Measurements from ENCODE around the gene WARS2. TPM values are rescaled to one million over a fixed set of nuclear protein-coding genes. Genes with fewer than 3 reads are reported as not detected.

The WARS2 gene
- total and polyA plus RNA-seq, 12 donors, result 5.1 to 35.9 (median 20.9) TPM

DNA sequence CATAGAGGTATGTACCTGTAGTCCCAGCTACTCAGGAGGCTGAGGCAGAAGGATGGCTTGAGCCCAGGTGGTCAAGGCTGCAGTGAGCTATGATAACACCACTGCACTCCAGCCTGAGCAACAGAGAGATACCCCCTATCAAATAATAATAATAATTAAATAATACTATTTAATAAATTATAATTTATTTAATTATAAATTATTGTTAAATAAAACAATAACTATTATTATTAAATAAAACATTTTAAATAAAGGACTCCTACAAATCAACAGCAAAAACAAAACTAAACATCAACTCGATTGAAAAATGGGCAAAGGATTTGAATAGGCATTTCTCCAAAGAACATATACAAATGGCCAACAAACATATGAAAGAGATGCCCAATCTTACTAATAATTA is 86.5 kb downstream of the WARS2 start:
- TF ChIP-seq, protein P1, sequence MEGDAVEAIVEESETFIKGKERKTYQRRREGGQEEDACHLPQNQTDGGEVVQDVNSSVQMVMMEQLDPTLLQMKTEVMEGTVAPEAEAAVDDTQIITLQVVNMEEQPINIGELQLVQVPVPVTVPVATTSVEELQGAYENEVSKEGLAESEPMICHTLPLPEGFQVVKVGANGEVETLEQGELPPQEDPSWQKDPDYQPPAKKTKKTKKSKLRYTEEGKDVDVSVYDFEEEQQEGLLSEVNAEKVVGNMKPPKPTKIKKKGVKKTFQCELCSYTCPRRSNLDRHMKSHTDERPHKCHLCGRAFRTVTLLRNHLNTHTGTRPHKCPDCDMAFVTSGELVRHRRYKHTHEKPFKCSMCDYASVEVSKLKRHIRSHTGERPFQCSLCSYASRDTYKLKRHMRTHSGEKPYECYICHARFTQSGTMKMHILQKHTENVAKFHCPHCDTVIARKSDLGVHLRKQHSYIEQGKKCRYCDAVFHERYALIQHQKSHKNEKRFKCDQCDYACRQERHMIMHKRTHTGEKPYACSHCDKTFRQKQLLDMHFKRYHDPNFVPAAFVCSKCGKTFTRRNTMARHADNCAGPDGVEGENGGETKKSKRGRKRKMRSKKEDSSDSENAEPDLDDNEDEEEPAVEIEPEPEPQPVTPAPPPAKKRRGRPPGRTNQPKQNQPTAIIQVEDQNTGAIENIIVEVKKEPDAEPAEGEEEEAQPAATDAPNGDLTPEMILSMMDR (IDR thresholded peaks at IDR 0.05), result no peak
- Histone ChIP-seq H3K27ac (no peak overlapping the region), H3K27me3 (no peaks in the 10 kb centered on the region), H3K4me1 (replicated peaks in 1 of 2) (no peaks in the 10 kb centered on the region), H3K9me3 (replicated peaks in 1 of 3) (no peaks in the 10 kb centered on the region), H3K36me3 (replicated peaks in 1 of 2) (no peaks in the 10 kb centered on the region), H3K4me3 (no peak overlapping the region)
- intact Hi-C loops (cut with DNase I), result no loop called here
- 92 to 100% (median 98%) methylated on average over 1 of the region's 1 CpG for WGBS, 4 donors
- DNase-seq, result no peak

DNA sequence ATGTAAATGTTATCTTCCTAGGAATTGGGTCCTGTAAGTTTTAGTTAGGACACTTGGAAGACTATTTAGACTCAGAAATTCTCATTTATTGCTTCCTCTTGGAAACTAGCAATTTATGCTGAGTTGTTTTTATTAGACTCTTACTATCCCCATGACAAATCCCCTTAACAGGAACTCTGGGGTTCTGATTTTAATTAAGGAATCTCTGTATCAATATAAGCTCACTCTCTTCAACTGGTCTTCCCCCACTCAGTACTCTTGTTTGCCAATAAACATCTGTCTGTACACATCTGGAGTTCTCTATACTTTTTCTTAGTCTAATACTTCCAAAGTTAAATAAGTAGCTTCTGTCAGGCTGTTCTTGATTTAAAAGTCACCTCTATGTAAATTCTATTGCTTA is 88.2 kb downstream of the WARS2 start:
- Histone ChIP-seq H3K36me3 (replicated peaks in 1 of 2) (no peaks in the 10 kb centered on the region), H3K4me1 (replicated peaks in 1 of 2) (no peaks in the 10 kb centered on the region), H3K27me3 (no peaks in the 10 kb centered on the region), H3K4me3 (no peak overlapping the region), H3K27ac (no peak overlapping the region), H3K9me3 (replicated peaks in 1 of 3) (no peaks in the 10 kb centered on the region)
- intact Hi-C loops (cut with DNase I), result no loop called here
- no peak for TF ChIP-seq POLR2A (IDR thresholded peaks at IDR 0.05)
- TF ChIP-seq, protein P1 (IDR thresholded peaks at IDR 0.05), result no peak
- no peak for DNase-seq

DNA sequence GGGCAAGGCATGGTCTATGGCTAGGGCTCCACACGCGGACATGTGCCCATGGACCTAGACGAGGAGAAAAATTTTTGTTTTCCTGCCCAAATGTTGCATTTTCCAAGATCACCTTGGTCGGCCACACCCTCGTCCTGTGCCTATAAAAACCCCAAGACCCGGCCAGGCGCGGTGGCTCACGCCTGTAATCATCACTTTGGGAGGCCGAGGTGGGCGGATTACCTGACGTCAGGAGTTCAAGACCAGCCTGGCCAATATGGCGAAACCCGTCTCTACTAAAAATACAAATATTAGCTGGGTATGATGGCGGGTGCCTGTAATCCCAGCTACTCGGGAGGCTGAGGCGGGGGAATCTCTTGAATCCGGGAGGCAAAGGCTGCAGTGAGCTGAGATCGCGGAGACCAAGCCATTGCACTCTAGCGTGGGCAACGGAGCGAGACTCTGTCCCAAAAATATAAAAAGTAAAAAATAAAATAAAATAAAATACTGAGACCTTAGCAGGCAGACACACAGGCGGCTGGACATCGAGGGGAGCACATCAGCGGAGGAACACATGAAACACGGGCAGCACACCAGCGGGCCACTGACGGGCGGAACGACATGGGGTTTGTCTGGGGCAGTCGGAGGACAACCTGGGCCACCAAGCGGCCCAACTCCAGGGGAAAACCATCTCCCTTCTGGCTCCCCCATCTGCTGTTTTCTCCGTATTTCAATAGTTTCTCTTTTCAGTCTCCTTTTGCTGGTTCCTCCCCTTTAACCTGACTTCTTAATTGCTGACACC is 91.6 kb downstream of the WARS2 start:
- intact Hi-C loops (cut with DNase I), result no loop called here
- no peak for DNase-seq
- Histone ChIP-seq H3K4me1 (replicated peaks in 1 of 2) (peaks cover 0 to 8% of the 10 kb centered on the region in 2 donors), H3K9me3 (replicated peaks in 1 of 3) (no peaks in the 10 kb centered on the region), H3K36me3 (replicated peaks in 1 of 2) (no peaks in the 10 kb centered on the region), H3K27ac (no peak overlapping the region), H3K4me3 (no peak overlapping the region), H3K27me3 (no peaks in the 10 kb centered on the region)
- no peak for TF ChIP-seq POLR2A (IDR thresholded peaks at IDR 0.05)
- TF ChIP-seq, protein P1 (IDR thresholded peaks at IDR 0.05), result no peak
- WGBS, 4 donors, result 95 to 98% (median 97%) methylated on average over 34 of the region's 34 CpGs

DNA sequence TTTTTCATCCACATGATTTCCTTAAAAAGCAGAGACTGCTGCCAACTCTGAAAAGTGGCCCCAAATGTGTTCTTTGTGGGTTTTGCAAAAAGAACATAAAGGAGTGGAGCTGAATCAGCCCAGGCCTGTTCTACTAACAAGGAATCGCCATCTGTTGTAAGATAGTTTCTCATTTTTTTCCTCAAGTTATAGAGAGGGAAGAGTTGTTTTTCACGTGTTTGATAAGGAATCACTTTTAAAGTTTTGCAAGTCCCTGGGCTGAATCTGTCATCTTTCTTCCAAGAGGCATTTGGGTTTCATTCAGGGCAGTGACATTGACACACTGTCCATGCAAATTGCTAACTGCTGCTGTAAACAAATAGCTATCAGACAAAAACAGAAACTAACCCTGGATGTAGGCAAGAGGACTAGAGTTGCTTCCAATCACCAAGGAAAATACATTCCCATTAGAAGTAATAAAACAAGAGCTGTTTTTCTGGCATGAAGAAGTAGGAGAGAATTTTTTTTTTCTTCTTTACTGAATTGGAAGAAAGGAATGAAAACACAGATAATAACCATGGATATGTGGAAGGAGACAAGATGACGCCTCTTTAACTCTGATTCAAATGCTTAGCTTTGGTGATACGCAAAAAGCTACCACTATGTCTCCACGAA is 93.5 kb downstream of the WARS2 start:
- H3K27ac ChIP-seq, result peak overlapping the region in 4 of 5 donors; percentile 27 to 56 (median 42)
- H3K4me1 ChIP-seq (replicated peaks in 1 of 2), result peaks cover 0 to 8% of the 10 kb centered on the region in 2 donors
- intact Hi-C loops (cut with DNase I), result no loop called here
- no peaks in the 10 kb centered on the region for H3K36me3 ChIP-seq (replicated peaks in 1 of 2)
- peak in 2 of 7 donors; percentile 14 to 26 for DNase-seq
- no peaks in the 10 kb centered on the region for H3K27me3 ChIP-seq
- TF ChIP-seq, protein P1 (IDR thresholded peaks at IDR 0.05), result no peak
- TF ChIP-seq POLR2A (IDR thresholded peaks at IDR 0.05), result no peak
- no peaks in the 10 kb centered on the region for H3K9me3 ChIP-seq (replicated peaks in 1 of 3)
- WGBS, 4 donors, result 43 to 55% (median 50%) methylated on average over 5 of the region's 5 CpGs
- peak overlapping the region in 1 of 4 donors; percentile 25 for H3K4me3 ChIP-seq

Measured in adrenal gland (tissue), 12 donors.